COLO668 (cell line): ENCODE measurements around the gene CHIA.

ENCODE experiments used
- DNase-seq: peaks from one replicate; lab custom pipeline; 2025; ENCODE audit not compliant: unreplicated experiment; lab: John Stamatoyannopoulos, UW

The CHIA gene

GRCh38 chr1:111290630-111291029 is at the start of gene CHIA:
Gene CHIA (plus strand): TSS chr1:111290851. CDS start chr1:111310468, 19,617 bp downstream.
- DNase-seq: peak; percentile 52

- DNase-seq: no peak
These were observed 48.9 kb upstream of the CHIA start for GRCh38 chr1:111241797-111242196.

GRCh38 chr1:111242805-111243523 is 47.7 kb upstream of the CHIA start:
- DNase-seq: no peak

- no peak for DNase-seq
These were observed 43.4 kb upstream of the CHIA start for GRCh38 chr1:111247125-111247838.

- DNase-seq: no peak
These were observed 40.7 kb upstream of the CHIA start for GRCh38 chr1:111249960-111250359.

GRCh38 chr1:111251570-111251969 is 39.1 kb upstream of the CHIA start:
- DNase-seq: no peak

GRCh38 chr1:111252786-111253185 is 37.9 kb upstream of the CHIA start:
- DNase-seq: no peak

- no peak for DNase-seq
These were observed 36.8 kb upstream of the CHIA start for GRCh38 chr1:111253876-111254275.

GRCh38 chr1:111256988-111257658 is 33.5 kb upstream of the CHIA start:
- no peak for DNase-seq

GRCh38 chr1:111267801-111268508 is 22.7 kb upstream of the CHIA start:
- no peak for DNase-seq

- no peak for DNase-seq
These were observed 20.7 kb upstream of the CHIA start for GRCh38 chr1:111269825-111270406.

- DNase-seq: no peak
These were observed 19.7 kb upstream of the CHIA start for GRCh38 chr1:111270771-111271463.

- no peak for DNase-seq
These were observed 19.2 kb upstream of the CHIA start for GRCh38 chr1:111271464-111271801.

GRCh38 chr1:111272081-111272480 is 18.6 kb upstream of the CHIA start:
- no peak for DNase-seq

GRCh38 chr1:111274653-111275052 is 16.0 kb upstream of the CHIA start:
- DNase-seq: no peak

GRCh38 chr1:111275079-111275478 is 15.6 kb upstream of the CHIA start:
- no peak for DNase-seq

GRCh38 chr1:111275780-111276433 is 14.7 kb upstream of the CHIA start:
- no peak for DNase-seq

- no peak for DNase-seq
These were observed 11.5 kb upstream of the CHIA start for GRCh38 chr1:111279144-111279543.

GRCh38 chr1:111280267-111280666 is 10.4 kb upstream of the CHIA start:
- DNase-seq: no peak

- no peak for DNase-seq
These were observed 9.2 kb upstream of the CHIA start for GRCh38 chr1:111281411-111281810.
